Measurements from ENCODE around the gene NLRP5. TPM values are rescaled to one million over a fixed set of nuclear protein-coding genes. Genes with fewer than 3 reads are reported as not detected.

The NLRP5 gene
- total and polyA plus RNA-seq, 2 of the 4 experiments (the other 2 are of a cell fraction) = not detected

DNA sequence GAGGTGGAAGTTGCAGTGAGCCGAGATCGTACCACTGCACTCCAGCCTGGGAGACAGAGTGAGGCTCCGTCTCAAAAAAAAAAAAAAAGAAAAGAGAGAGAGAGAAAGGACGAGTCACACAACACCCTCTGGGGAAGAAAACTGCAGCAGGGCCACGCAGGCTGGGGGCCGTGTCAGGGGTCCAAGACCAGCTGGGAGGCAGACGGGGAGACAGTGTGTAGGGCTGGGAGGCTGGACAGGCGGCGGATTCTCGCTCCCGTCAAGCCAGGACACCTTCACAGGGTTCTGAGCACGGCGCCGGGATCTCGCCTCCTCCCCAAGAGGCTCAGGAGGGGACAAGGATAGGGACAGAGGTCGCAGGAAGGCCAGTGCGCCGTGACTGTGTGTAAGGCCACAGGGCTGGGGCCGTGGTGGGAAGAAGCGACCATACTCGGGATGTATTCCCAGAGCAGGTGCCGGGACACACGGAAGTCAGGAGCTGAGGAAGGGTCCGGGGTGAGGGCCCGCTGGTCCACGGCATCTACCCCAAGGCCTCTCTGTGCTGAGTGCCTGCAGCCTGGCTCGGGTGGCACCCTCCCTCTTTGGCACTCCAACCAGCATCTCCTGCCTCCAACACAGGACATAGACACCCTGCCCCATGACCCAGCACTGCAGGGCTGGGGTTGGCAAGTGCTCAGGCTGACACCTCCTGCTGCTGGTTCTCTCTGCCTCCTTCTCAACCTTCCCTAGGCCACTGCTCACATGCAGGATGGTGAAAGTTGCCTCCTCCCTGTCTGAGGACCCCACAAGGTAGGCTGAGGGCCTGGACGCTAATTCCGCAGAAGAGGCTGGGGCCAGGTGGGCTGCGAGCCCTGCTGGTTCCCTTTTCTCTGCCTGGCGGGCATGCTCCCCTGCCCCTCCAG is 113.3 kb downstream of the NLRP5 start:
- H3K4me2 ChIP-seq (ENCODE audit: low read depth, low read length) = no peak overlapping the region
- no peak overlapping the region for H4K5ac ChIP-seq (ENCODE audit: low read depth, low read length)
- no peak overlapping the region for H2BK120ac ChIP-seq (ENCODE audit: low read depth, low read length)
- no peak overlapping the region for H2AK5ac ChIP-seq (ENCODE audit: low read depth, low read length)
- H3K79me1 ChIP-seq (ENCODE audit: low read depth in 1 of 2, low read length in 2 of 2) = peaks cover 6 to 32% of the 10 kb centered on the region in 2 experiments
- H3K27ac ChIP-seq (ENCODE audit: insufficient read depth, low read length) = no peak overlapping the region
- DNase-seq = no peak
- H2BK20ac ChIP-seq (ENCODE audit: low read depth, low read length) = no peak overlapping the region
- no peak overlapping the region for H3K4me3 ChIP-seq (ENCODE audit: insufficient read depth, low read depth, low read length)
- H3K4me1 ChIP-seq (ENCODE audit: control insufficient read depth, insufficient read depth, low read length) = no peaks in the 10 kb centered on the region
- in situ Hi-C loops (cut with MboI; ENCODE audit: low sequenced_read_pairs) = no loop called here
- H3K9ac ChIP-seq (ENCODE audit: low read depth, low read length) = no peak overlapping the region
- no peak overlapping the region for H2AK9ac ChIP-seq (replicated peaks; ENCODE audit: low read depth, low read length, poor library complexity)
- no peak overlapping the region for H2BK15ac ChIP-seq (ENCODE audit: low read depth, low read length)
- 94% methylated on average over 9 of the region's 31 CpGs; no CpG with 5 or more reads in 1 of the 2 experiments for WGBS, 2 experiments (ENCODE audit: extremely low coverage in 2 of 2, insufficient read length in 1 of 2)
- H4K91ac ChIP-seq (ENCODE audit: insufficient read depth, low read depth, low read length) = no peak overlapping the region
- no TSS peak for BruUV-seq (replicated peaks)
- peaks cover 47% of the 10 kb centered on the region for H3K36me3 ChIP-seq (ENCODE audit: control insufficient read depth, insufficient read depth, low read length)
- ATAC-seq (ENCODE audit: low read depth) = no peak
- H3K56ac ChIP-seq (ENCODE audit: extremely low read depth, insufficient read depth, low read length) = no peak overlapping the region
- H3K9me3 ChIP-seq (ENCODE audit: control insufficient read depth, insufficient read depth, low read length) = no peaks in the 10 kb centered on the region
- no peak overlapping the region for H4K8ac ChIP-seq (ENCODE audit: low read depth in 2 of 2, low read length in 2 of 2)
- no peaks in the 10 kb centered on the region for H3K9me1 ChIP-seq (ENCODE audit: insufficient read depth, low read length)
- H3K18ac ChIP-seq (ENCODE audit: low read depth, low read length) = no peak overlapping the region
- ChIA-PET CTCF (no interaction called here), POLR2A (ENCODE audit: unreplicated experiment) (no interaction called here)
- peaks cover 35% of the 10 kb centered on the region for H4K20me1 ChIP-seq (ENCODE audit: insufficient read depth, low read length)
- no peak overlapping the region for H3K4ac ChIP-seq (ENCODE audit: low read depth, low read length)
- H3K27me3 ChIP-seq (ENCODE audit: control insufficient read depth, insufficient read depth, low read length) = no peaks in the 10 kb centered on the region
- dilution Hi-C loops (cut with HindIII; ENCODE audit: low sequenced_read_pairs, unreplicated experiment) = no loop called here
- no peak for TF ChIP-seq POLR2A (IDR thresholded peaks at IDR 0.05; ENCODE audit: low read depth, low read length)
- TF ChIP-seq SMC3 (IDR thresholded peaks at IDR 0.05; ENCODE audit: low read depth, low read length) = no peak
- TF ChIP-seq RAD21 (IDR thresholded peaks at IDR 0.05; ENCODE audit: low read length) = no peak
- TF ChIP-seq BHLHE40 (IDR thresholded peaks at IDR 0.05; ENCODE audit: low read depth, low read length) = no peak
- H2AFZ ChIP-seq (replicated peaks; ENCODE audit: low read length, poor library complexity) = no peak overlapping the region
- no peak overlapping the region for H3K23ac ChIP-seq (ENCODE audit: low read depth, low read length)
- no peak overlapping the region for H2BK5ac ChIP-seq (ENCODE audit: low read depth, low read length, poor library complexity, severe bottlenecking)
- no peak overlapping the region for H3K14ac ChIP-seq (replicated peaks; ENCODE audit: low read depth, low read length)
- intact Hi-C loops (cut with micrococcal nuclease) = no loop called here
